CD1c-positive myeloid dendritic cell (primary cell): ENCODE data around the gene CACNA1B.
"Not testable (repeated sequence)": the region's sequence is repeated elsewhere in the genome, so short reads cannot be mapped to it uniquely, and the experiment has no call there.

Experiments
- DNase-seq: peaks from one replicate; pipeline ENCODE4 v3.0.0-alpha.2; 2016; ENCODE audit errors: extremely low spot score

Gene CACNA1B

DNA sequence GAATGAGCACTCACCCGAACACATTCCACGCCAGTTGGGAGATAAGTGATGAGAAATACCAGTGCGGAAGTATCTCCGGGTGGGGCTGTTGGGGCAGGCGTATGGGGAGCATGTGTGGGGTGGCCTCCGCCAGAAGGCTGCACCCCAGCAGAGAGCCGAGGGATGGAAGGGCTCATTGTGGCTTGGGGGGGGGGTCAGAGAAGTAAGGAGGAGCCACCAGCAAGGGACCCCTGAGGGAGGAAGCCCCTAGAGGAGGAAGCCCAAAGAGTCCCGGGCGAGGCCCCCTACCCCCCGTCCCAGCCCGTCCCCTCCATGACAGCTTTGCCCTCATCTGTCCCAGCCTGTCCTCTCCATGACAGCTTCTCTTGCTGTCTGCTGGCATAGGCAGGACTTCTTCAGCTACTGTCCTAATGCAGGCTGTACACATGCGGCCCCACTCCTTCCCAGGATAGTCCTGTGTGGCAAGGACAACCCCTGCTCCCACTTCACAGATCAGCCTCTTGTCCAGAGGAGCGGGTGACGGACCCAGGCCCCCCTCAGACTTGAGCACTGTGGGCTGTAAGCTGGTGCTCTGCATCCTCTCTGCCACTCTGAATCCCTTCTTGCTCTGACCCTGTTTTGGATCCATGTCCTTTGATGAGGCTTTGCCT lies 239.6 kb downstream of the CACNA1B start:
- DNase-seq = no peak

DNA sequence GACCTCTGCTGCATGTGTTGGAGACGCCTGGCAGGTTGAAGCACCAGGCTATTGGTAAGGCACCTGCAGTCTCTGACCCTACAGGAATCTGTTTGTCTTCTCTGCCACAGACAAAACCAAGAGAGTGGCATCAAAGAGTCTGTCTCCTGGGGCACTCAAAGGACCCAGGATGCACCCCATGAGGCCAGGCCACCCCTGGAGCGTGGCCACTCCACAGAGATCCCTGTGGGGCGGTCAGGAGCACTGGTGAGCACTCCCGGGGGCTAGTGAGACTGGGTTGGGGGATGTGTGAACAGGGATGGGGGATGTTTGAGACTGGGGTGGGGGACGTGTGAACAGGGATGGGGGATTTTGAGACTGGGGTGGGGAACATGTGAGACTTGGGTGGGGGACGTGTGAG lies 240.3 kb downstream of the CACNA1B start:
- DNase-seq = no peak

DNA sequence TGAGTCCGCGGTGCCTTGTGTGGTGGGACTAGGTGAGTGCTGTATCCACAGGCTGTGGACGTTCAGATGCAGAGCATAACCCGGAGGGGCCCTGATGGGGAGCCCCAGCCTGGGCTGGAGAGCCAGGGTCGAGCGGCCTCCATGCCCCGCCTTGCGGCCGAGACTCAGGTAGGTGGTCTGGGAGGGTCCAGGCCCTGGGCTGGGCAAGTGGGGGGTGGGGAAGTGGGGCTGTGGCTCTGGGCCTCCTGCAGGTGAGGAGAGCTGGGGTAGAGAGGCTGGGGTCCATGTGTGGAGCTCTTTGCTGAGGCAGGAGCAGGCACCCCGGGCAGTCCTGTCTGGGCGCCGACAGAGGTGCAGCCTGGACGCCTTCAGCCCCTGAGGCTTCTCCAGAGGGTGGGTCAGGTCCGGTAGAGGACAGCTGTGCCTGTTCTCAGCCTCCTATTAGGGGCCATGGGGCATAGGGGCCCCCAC lies 241.1 kb downstream of the CACNA1B start:
- no peak for DNase-seq

DNA sequence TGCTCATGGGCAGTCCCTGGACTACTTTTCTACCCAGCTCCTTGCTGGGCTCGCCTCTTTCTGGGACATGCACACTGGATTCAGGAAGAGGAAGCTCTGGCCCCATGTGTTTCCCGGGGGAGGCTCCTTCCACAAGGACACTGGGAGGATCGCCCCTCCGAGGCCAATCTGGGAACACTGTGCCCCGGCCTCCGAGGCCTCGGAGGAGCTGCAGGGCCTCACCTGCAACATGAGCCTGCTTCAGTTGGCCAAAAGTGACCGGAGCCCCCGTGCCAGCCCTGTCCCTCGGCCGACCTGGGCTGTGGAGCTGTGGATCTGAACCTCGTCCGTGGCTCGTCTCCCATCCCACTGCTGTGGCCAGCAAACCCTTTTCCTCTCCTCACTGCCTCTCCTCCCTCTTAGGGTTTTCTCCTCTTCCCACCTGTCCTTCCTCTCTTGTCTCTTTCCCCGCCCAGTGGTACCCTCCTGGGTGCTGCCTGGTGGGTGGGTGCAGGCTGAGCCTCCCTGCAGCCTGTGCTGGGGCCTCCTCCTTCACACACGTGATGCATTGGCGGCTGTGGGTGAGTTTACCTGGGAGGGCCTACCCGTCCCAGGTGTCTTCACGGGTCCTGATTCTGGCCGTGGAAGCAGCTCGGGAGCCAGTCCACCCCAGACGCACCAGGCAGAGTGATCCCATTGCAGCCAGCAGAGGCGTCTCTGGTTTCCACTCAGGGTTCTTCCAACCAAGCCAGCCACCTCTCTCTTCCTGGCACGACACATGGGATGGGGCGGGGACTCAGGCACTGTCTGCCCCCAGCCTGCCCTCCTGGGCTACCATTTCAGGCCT lies 241.8 kb downstream of the CACNA1B start:
- no peak for DNase-seq

DNA sequence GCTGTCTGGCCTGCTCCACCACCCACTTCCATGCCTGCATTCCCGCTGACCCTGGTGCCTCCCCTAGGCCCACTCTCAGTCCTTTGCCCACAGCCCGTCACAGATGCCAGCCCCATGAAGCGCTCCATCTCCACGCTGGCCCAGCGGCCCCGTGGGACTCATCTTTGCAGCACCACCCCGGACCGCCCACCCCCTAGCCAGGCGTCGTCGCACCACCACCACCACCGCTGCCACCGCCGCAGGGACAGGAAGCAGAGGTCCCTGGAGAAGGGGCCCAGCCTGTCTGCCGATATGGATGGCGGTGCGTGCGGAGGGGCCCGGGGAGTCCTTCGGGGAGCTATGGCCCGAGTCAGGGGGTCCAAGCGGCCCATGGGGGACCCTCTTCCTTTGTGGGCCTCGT lies 242.5 kb downstream of the CACNA1B start:
- DNase-seq = no peak

DNA sequence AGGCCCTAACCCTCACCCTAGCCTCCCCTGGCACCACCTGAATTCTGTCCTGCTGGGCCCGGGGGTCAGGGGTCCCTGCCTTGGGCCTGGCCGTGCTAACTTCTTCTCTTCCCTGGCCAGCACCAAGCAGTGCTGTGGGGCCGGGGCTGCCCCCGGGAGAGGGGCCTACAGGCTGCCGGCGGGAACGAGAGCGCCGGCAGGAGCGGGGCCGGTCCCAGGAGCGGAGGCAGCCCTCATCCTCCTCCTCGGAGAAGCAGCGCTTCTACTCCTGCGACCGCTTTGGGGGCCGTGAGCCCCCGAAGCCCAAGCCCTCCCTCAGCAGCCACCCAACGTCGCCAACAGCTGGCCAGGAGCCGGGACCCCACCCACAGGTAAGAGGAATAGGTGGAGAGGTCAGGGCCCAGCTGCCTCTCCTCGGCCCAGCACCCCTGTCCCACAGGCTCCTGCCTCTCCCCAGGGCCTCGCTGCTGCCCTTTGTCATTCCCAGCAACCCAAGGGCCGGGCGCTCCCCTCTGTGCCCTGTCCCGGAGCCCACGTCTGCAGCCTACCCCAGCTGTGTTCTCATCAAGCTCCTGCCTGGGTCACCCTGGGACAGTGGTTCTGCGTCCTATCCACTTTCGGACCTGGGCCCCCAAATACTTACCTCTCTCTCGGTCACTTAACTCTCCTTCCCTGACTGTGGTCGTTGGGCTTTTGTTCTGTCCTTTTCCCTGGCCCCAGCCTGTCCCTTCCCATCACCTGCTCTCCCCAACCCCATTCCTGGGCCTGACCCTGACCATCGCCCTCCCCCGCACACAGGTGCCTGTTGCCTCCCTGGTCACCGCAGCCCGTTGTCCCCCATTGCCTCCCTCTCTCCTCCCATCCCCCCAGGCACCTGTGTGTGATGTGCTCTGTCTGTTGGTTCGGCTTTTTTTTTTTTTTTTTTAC lies 243.2 kb downstream of the CACNA1B start:
- no peak for DNase-seq

DNA sequence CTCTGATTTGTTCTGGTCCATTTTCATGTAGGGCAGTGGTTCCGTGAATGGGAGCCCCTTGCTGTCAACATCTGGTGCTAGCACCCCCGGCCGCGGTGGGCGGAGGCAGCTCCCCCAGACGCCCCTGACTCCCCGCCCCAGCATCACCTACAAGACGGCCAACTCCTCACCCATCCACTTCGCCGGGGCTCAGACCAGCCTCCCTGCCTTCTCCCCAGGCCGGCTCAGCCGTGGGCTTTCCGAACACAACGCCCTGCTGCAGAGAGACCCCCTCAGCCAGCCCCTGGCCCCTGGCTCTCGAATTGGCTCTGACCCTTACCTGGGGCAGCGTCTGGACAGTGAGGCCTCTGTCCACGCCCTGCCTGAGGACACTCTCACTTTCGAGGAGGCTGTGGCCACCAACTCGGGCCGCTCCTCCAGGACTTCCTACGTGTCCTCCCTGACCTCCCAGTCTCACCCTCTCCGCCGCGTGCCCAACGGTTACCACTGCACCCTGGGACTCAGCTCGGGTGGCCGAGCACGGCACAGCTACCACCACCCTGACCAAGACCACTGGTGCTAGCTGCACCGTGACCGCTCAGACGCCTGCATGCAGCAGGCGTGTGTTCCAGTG lies 244.0 kb downstream of the CACNA1B start:
- no peak for DNase-seq

DNA sequence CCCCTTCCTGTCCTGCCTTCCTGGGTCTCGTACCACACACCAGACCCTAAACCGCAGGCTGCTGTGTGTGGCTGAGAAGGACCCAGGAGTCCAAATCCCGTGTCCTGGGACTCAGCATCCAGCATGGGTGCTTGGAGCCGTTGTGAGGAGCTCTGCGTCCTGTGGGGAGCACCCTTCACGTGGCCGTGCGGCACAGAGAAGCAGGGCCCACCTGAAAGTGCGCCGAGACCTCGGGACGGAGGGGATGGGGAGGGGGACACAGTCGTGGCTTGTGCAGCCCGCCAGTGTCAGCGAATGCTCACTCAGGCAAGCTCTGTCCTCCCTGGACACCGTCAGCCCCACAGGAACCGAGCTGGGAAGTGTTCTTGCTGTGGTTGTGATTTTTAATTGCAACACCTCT lies 244.6 kb downstream of the CACNA1B start:
- no peak for DNase-seq

DNA sequence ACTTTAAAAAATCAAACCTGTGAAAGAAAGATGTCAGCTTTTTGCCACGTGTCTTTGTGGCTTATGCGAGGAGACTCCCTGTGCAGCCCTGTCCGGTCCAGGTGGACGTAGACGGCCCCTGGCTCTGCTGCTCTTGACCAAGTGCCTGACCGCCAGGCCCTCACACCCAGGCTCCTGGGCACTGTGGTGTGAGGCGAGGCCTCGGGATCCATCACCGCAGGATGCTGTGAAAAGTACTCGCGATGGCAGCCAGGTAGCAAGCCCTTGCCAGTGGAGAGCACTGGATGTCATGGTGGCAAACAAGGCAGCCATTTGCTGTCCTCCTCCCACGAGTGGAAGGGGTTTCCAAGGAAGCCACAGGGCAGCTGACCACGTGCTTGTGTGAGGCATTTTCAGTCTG lies 245.1 kb downstream of the CACNA1B start:
- no peak for DNase-seq

DNA sequence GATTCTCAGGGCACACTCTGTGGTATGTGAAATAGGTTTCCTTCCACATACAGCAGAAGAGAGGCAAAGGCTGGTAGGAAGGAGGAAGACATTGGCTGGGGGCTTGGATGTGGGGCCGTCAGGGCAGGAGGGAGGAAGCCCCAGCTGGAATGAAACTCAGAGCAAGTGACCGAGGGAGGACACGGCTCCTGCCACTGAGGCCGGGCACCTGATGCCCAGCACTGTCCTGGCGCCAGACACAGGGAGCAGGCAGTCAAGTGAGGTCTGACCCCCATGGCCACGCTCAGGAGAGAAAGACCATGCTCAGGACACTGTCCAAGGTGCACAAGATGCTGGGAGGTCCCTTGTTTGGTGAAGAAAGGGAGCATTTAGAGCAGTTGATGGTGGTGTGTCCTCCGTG lies 245.5 kb downstream of the CACNA1B start:
- DNase-seq = no peak

DNA sequence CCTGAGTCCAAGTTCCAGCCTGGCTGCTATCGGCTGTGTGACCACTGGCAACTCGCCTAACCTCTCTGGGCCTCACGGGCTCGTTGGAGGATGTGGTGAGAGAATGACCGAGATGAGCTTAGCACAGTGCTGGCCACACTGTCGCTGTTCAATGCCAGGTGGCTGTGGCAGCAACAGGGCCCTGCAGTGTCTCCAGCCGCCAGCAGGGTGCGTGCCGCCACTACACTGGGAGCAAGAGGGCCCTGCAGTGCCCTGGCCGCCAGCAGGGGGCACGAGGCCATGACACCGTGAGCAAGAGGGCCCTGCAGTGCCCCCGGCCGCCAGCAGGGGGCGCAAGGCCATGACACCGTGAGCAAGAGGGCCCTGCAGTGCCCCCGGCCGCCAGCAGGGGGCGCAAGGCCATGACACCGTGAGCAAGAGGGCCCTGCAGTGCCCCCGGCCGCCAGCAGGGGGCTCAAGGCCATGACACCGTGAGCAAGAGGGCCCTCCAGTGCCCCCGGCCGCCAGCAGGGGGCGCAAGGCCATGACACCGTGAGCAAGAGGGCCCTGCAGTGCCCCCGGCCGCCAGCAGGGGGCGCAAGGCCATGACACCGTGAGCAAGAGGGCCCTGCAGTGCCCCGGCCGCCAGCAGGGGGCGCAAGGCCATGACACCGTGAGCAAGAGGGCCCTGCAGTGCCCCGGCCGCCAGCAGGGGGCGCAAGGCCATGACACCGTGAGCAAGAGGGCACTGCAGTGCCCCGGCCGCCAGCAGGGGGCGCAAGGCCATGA lies 248.7 kb downstream of the CACNA1B start:
- DNase-seq = not testable (repeated sequence)

DNA sequence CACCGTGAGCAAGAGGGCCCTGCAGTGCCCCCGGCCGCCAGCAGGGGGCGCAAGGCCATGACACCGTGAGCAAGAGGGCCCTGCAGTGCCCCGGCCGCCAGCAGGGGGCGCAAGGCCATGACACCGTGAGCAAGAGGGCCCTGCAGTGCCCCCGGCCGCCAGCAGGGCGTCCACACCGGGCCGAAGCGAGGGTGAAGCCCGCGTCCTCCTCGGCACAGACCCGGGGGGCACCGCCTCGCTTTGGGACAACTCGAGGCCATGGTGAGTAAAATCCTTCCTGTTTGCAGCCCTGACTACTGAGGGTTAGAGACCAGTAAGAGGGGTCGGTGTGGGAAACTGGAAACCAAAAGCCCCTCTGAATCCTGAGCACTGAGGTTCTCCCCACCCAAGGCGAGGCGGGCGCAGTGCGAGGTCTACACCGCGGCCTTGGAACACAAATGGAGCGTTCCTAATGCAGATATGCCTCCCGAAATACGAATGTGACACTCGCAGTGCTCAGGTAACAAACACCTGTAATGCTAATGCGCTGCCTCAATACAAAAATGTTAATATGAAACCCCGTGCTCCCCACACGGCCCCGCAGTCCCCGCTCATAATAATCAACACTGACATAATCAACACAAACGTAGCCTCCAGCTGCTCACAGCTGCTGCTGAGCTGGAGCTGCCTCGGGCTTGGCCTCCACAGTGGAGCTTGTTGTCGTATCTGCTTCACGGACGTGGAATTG lies 249.4 kb downstream of the CACNA1B start:
- not testable (repeated sequence) for DNase-seq

DNA sequence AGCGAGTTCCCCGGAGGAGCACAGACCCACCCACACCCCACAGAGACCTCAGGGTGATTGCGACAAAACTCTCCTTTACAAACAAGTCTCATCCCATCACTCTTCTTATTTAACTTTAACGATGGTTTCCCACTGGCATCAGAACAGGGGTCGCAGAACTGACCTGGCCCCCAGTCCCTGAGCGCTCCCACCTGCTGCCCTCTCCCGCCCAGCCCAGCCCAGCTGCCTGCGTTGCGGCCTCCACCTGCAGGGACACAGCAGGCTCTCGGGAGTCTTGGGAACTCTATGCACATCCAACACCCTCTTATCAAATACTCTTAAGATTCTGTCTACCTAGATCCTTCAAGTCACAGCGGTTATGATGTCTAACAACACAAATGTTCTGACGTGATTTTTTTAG lies 250.4 kb downstream of the CACNA1B start:
- not testable (repeated sequence) for DNase-seq

DNA sequence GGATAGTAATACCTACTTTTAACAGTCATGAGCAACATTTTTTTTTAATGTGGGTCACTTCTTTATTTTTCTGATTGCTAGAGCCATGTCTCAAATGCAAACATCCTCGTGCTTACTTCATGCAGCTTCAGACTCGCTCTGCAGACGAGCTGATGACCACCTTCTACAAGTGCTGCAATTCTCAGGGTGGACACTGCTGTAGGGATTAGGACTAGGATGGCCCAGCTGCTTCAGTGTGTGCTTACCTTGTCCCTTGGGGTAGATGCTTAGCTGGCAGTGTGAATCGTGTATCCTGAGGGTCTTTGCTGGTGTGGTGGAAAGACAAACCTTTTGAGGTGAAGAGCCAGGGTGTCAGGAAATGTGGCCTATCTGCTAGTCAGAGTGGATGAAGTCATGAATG lies 251.7 kb downstream of the CACNA1B start:
- not testable (repeated sequence) for DNase-seq

DNA sequence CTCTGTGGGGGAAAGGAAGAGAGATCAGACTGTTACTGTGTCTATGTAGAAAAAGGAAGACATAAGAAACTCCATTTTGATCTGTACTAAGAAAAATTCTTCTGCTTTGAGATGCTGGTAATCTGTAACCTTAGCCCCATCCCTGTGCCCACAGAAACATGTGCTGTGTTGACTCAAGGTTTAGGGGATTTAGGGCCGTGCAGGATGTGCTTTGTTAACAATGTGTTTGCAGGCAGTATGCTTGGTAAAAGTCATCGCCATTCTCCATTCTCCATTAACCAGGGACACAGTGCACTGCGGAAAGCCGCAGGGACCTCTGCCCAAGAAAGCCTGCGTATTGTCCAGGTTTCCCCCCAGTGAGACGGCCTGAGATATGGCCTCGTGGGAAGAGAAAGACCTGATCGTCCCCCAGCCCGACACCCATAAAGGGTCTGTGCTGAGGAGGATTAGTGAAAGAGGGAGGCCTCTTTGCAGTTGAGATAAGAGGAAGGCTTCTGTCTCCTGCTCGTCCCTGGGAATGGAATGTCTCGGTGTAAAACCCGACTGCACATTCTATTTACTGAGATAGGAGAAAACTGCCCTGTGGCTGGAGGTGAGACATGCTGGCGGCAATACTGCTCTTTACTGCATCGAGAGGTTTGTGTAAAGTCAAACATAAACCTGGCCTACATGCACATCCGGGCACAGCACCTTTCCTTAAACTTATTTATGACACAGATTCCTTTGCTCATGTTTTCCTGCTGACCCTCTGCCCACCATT lies 255.5 kb downstream of the CACNA1B start:
- DNase-seq = not testable (repeated sequence)

DNA sequence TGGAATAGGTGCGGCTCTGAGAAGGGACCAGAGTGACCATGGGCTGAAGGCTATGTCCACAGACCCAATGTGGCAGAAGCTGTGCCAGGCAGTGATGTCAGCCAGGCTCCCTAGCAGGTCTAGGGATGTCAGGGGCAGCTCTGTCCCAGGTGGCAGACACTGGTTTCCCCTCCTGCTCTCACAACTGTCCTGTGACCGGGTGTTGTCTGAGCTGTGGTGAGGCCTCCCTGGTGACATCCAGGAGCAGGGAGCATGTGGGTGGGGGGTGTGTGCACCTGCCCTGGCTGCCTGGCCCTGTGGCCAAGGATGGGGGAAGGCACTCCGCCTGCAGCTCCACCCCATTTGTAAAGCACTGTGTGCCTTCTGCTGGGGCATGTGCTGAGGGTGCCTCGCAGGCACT lies 257.0 kb downstream of the CACNA1B start:
- not testable (repeated sequence) for DNase-seq

DNA sequence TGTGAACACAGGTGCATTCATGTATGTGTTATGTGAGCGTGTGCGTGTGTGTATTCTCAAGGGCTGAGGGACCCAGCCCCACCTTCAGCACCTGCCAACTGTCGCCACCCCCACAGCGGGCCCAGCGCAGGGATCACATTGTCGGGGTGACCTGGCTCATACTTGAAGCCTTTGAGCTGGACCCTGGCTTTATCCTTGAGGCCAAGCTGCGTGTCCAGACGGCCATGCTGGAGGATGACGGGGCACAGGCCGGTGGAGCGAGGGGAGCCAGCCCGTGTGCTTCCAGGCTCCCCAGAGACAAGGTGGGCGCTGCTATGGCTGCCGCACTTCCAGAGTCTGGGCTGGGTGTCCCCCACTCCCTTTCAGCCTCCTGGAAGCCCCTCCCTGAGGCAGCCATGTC lies 261.5 kb downstream of the CACNA1B start:
- DNase-seq = not testable (repeated sequence)

DNA sequence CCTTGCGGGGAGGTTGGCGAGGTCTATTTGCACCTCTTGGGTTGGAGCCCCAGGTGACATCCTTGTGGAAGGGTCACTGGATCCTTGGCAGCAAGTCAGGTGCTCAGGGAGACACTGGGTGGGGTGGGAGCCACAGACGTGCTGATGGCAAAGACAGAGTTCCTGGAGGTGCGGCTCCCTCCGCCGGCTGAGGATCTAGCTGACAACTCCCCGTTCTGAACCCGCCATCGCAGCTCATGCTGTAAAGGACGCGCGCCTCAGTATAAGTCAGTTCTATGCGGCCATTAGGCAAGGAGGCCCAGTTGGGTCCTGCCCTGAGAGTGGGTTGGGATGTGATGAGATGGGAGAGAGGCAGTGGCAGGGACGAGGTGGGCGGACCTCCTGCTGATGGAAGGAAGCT lies 263.4 kb downstream of the CACNA1B start:
- not testable (repeated sequence) for DNase-seq

DNA sequence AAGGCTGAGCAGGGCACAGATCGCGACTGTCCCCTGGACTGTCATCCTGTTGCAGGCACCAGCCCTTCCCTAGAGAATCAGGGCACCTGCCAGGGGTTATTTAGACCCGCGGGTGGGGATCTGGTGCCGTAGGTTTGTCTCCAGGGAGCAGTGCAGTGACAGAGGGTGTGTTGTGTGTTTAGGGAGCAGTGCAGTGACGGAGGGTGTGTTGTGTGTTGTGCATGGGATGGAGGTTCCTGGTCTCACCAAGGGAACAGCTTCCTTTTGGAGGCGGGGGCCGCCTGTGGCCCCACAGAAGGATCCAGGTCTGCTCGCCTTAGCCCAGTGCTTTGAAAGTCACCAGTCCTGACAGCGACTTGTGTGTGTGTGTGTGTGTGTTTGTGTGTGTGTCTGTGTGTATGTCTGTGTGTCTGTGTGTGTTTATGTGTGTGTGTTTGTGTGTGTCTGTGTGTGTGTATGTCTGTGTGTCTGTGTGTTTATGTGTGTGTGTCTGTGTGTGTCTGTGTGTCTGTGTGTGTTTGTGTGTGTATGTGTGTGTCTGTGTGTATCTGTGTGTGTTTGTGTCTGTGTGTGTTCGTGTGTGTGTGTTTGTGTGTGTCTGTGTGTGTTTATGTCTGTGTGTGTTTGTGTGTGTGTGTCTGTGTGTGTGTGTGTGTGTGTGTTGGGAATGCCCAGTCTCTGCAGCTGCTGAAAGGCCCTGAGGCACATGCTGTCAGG lies 265.1 kb downstream of the CACNA1B start:
- DNase-seq = not testable (repeated sequence)
